PC-3 (cell line): ENCODE results near the gene RIMKLB.
"Not testable (repeated sequence)": the region's sequence is repeated elsewhere in the genome, so short reads cannot be mapped to it uniquely, and the experiment has no call there.

Experiments used
- EZH2 ChIP-seq: fragments of 300-600 bp; sonication (generic); IDR thresholded peaks from one replicate; pipeline ENCODE4 v1.6.1; 2017; ENCODE audit warnings: antibody characterized with exemption, mild to moderate bottlenecking, low read length; ENCODE audit not compliant: unreplicated experiment
- TF ChIP-seq, protein P1 (sequence below): fragments of 300-600 bp; sonication (generic); conservative IDR thresholded peaks from 2 replicates; pipeline ENCODE4 v1.5.1; 2017; ENCODE audit warnings: antibody characterized with exemption, low read depth, mild to moderate bottlenecking, low read length

DNA sequence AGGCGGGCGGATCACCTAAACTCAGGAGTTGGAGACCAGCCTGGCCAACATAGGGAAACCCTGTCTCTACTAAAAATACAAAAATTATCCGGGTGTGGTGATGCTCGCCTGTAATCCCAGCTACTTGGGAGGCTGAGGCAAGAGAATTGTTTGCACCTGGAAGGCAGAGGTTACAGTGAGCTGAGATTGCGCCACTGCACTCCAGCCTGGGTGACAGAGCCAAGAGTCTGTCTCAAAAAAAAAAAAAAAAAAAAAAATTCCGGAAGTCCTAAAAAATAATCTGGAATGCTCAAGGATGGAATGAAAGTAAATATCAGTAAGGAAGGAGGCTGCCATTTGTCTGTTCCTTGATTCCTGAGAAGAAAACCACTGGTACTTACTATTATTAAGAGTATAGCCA, 45.3 kb downstream of the RIMKLB start:
- TF ChIP-seq, protein P1, sequence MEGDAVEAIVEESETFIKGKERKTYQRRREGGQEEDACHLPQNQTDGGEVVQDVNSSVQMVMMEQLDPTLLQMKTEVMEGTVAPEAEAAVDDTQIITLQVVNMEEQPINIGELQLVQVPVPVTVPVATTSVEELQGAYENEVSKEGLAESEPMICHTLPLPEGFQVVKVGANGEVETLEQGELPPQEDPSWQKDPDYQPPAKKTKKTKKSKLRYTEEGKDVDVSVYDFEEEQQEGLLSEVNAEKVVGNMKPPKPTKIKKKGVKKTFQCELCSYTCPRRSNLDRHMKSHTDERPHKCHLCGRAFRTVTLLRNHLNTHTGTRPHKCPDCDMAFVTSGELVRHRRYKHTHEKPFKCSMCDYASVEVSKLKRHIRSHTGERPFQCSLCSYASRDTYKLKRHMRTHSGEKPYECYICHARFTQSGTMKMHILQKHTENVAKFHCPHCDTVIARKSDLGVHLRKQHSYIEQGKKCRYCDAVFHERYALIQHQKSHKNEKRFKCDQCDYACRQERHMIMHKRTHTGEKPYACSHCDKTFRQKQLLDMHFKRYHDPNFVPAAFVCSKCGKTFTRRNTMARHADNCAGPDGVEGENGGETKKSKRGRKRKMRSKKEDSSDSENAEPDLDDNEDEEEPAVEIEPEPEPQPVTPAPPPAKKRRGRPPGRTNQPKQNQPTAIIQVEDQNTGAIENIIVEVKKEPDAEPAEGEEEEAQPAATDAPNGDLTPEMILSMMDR = not testable (repeated sequence)
- not testable (repeated sequence) for TF ChIP-seq EZH2
